ENCODE measurements around the gene MBTPS1.
A peak's percentile ranks its signal among the peaks of the same experiment; 100 is the strongest.

Gene MBTPS1

GRCh38 chr16:84021488-84021887, 95.3 kb downstream of the MBTPS1 start:
- no peak for ATAC-seq
- peaks cover 16% of the 10 kb centered on the region for H3K9me3 Mint-ChIP-seq
- H3K27me3 Mint-ChIP-seq: peaks cover 25% of the 10 kb centered on the region
- no peaks in the 10 kb centered on the region for H3K4me1 Mint-ChIP-seq
- no peak overlapping the region for H3K27ac Mint-ChIP-seq
- H3K36me3 Mint-ChIP-seq (ENCODE audit: low read depth): peaks cover 2% of the 10 kb centered on the region
- no peak for DNase-seq
- H3K4me3 Mint-ChIP-seq: no peak overlapping the region

- ATAC-seq: no peak
- peaks cover 2% of the 10 kb centered on the region for H3K36me3 Mint-ChIP-seq (ENCODE audit: low read depth)
These were observed 96.4 kb downstream of the MBTPS1 start for GRCh38 chr16:84020353-84020752.

GRCh38 chr16:84018710-84019109, 98.0 kb downstream of the MBTPS1 start:
- Mint-ChIP-seq H3K27me3 (peaks cover 22% of the 10 kb centered on the region), H3K4me3 (no peak overlapping the region), H3K36me3 (ENCODE audit: low read depth) (peaks cover 2% of the 10 kb centered on the region), H3K4me1 (peaks cover 5% of the 10 kb centered on the region), H3K27ac (no peak overlapping the region), H3K9me3 (peaks cover 16% of the 10 kb centered on the region)
- no peak for ATAC-seq
- no peak for DNase-seq

More at GRCh38 chr16:84020353-84020752, 96.4 kb downstream of the MBTPS1 start:
- no peak overlapping the region for H3K27ac Mint-ChIP-seq
- no peaks in the 10 kb centered on the region for H3K4me1 Mint-ChIP-seq
- no peak for DNase-seq
- peaks cover 22% of the 10 kb centered on the region for H3K27me3 Mint-ChIP-seq
- peaks cover 16% of the 10 kb centered on the region for H3K9me3 Mint-ChIP-seq
- H3K4me3 Mint-ChIP-seq: no peak overlapping the region

GRCh38 chr16:84016477-84016876, 100.3 kb downstream of the MBTPS1 start:
- Mint-ChIP-seq H3K36me3 (ENCODE audit: low read depth) (peaks cover 2% of the 10 kb centered on the region), H3K27ac (no peak overlapping the region), H3K9me3 (peaks cover 16% of the 10 kb centered on the region), H3K4me1 (peaks cover 5% of the 10 kb centered on the region), H3K27me3 (peaks cover 14% of the 10 kb centered on the region), H3K4me3 (no peak overlapping the region)
- DNase-seq: no peak
- no peak for ATAC-seq

- peaks cover 2% of the 10 kb centered on the region for H3K36me3 Mint-ChIP-seq (ENCODE audit: low read depth)
- no peak overlapping the region for H3K27ac Mint-ChIP-seq
- H3K4me3 Mint-ChIP-seq: no peak overlapping the region
- peaks cover 12% of the 10 kb centered on the region for H3K27me3 Mint-ChIP-seq
- DNase-seq (no peak), ATAC-seq (no peak)
- peaks cover 5% of the 10 kb centered on the region for H3K4me1 Mint-ChIP-seq
- H3K9me3 Mint-ChIP-seq: peaks cover 11% of the 10 kb centered on the region
These were observed 101.3 kb downstream of the MBTPS1 start for GRCh38 chr16:84015399-84015798.

- H3K4me1 Mint-ChIP-seq: peaks cover 5% of the 10 kb centered on the region
- ATAC-seq: no peak
- H3K4me3 Mint-ChIP-seq: no peak overlapping the region
- H3K27me3 Mint-ChIP-seq: peaks cover 10% of the 10 kb centered on the region
- H3K9me3 Mint-ChIP-seq: peaks cover 10% of the 10 kb centered on the region
- H3K36me3 Mint-ChIP-seq (ENCODE audit: low read depth): peaks cover 2% of the 10 kb centered on the region
- no peak for DNase-seq
- no peak overlapping the region for H3K27ac Mint-ChIP-seq
These were observed 102.0 kb downstream of the MBTPS1 start for GRCh38 chr16:84014570-84015327.

- Mint-ChIP-seq H3K4me1 (peaks cover 5% of the 10 kb centered on the region), H3K27ac (no peak overlapping the region), H3K9me3 (peaks cover 4% of the 10 kb centered on the region), H3K36me3 (ENCODE audit: low read depth) (no peaks in the 10 kb centered on the region), H3K27me3 (peaks cover 7% of the 10 kb centered on the region), H3K4me3 (no peak overlapping the region)
- DNase-seq (peak; percentile 64), ATAC-seq (peak; percentile 75)
These were observed 102.8 kb downstream of the MBTPS1 start for GRCh38 chr16:84013787-84014569.

GRCh38 chr16:84009282-84009681, 107.5 kb downstream of the MBTPS1 start:
- no peaks in the 10 kb centered on the region for H3K9me3 Mint-ChIP-seq
- no peak overlapping the region for H3K4me3 Mint-ChIP-seq
- H3K27me3 Mint-ChIP-seq: peaks cover 2% of the 10 kb centered on the region
- no peak overlapping the region for H3K27ac Mint-ChIP-seq
- no peak for DNase-seq
- no peaks in the 10 kb centered on the region for H3K36me3 Mint-ChIP-seq (ENCODE audit: low read depth)
- peaks cover 2% of the 10 kb centered on the region for H3K4me1 Mint-ChIP-seq
- no peak for ATAC-seq

GRCh38 chr16:84007965-84008364, 108.8 kb downstream of the MBTPS1 start:
- no peak overlapping the region for H3K27ac Mint-ChIP-seq
- ATAC-seq (no peak), DNase-seq (no peak)
- H3K36me3 Mint-ChIP-seq (ENCODE audit: low read depth): no peaks in the 10 kb centered on the region
- no peaks in the 10 kb centered on the region for H3K4me1 Mint-ChIP-seq
- no peak overlapping the region for H3K4me3 Mint-ChIP-seq
- no peaks in the 10 kb centered on the region for H3K9me3 Mint-ChIP-seq
- peaks cover 2% of the 10 kb centered on the region for H3K27me3 Mint-ChIP-seq

- Mint-ChIP-seq H3K9me3 (no peaks in the 10 kb centered on the region), H3K4me1 (no peaks in the 10 kb centered on the region), H3K27ac (no peak overlapping the region)
These were observed 109.2 kb downstream of the MBTPS1 start for GRCh38 chr16:84007520-84007919.

GRCh38 chr16:84005391-84005790, 111.4 kb downstream of the MBTPS1 start:
- Mint-ChIP-seq H3K36me3 (ENCODE audit: low read depth) (no peaks in the 10 kb centered on the region), H3K27ac (no peak overlapping the region), H3K27me3 (peaks cover 2% of the 10 kb centered on the region), H3K4me3 (no peak overlapping the region), H3K9me3 (no peaks in the 10 kb centered on the region), H3K4me1 (no peaks in the 10 kb centered on the region)
- no peak for ATAC-seq
- DNase-seq: no peak

More at GRCh38 chr16:84007520-84007919, 109.2 kb downstream of the MBTPS1 start:
- H3K27me3 Mint-ChIP-seq: peaks cover 2% of the 10 kb centered on the region
- no peak overlapping the region for H3K4me3 Mint-ChIP-seq
- no peak for ATAC-seq
- no peaks in the 10 kb centered on the region for H3K36me3 Mint-ChIP-seq (ENCODE audit: low read depth)
- no peak for DNase-seq

GRCh38 chr16:84004442-84004841, 112.3 kb downstream of the MBTPS1 start:
- no peaks in the 10 kb centered on the region for H3K36me3 Mint-ChIP-seq (ENCODE audit: low read depth)
- no peaks in the 10 kb centered on the region for H3K4me1 Mint-ChIP-seq
- no peaks in the 10 kb centered on the region for H3K9me3 Mint-ChIP-seq
- peaks cover 2% of the 10 kb centered on the region for H3K27me3 Mint-ChIP-seq
- H3K27ac Mint-ChIP-seq: no peak overlapping the region
- ATAC-seq (no peak), DNase-seq (no peak)
- no peak overlapping the region for H3K4me3 Mint-ChIP-seq

Data from activated naive CD8-positive, alpha-beta T cell treated with anti-CD3 and anti-CD28 coated beads, Interleukin-2, amount 50 U/mL, for 24 hours (primary cell).